ENCODE results near the gene TEX2. TPM values are rescaled to one million over a fixed set of nuclear protein-coding genes. Genes with fewer than 3 reads are reported as not detected.

TEX2 gene
- total RNA-seq, 2 donors from 2014 or later: 42.6 to 44.4 TPM

DNA sequence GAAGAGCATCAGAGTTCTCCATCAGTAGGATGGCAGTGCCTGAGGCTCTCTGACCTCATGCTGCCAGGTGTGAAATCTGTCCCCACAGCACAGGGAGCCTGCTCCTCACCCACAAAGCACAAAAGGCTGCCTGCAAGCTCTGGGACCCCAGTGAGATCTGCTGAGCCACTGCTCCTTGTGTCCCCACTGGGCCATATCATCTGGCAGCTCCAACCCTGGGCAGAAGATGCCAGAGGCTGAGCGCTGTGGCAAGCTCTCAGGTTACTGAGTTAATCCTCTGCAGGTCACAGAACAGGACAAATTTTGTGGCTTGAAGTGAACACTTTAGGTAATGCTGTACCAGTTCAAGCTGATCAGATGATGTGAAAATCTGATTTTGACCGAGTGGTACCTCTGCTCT lies 106.4 kb downstream of the TEX2 start:
- no peaks in the 10 kb centered on the region for H3K9me3 ChIP-seq
- peaks cover 0 to 64% of the 10 kb centered on the region in 2 donors for H3K4me1 ChIP-seq
- H3K4me3 ChIP-seq: no peak overlapping the region
- peak overlapping the region; percentile 92 to 95 for H3K27ac ChIP-seq
- peaks cover 7% of the 10 kb centered on the region for H3K36me3 ChIP-seq
- no peak for DNase-seq (ENCODE audit: low spot score)
- no peaks in the 10 kb centered on the region for H3K27me3 ChIP-seq
- TF ChIP-seq, protein P1, sequence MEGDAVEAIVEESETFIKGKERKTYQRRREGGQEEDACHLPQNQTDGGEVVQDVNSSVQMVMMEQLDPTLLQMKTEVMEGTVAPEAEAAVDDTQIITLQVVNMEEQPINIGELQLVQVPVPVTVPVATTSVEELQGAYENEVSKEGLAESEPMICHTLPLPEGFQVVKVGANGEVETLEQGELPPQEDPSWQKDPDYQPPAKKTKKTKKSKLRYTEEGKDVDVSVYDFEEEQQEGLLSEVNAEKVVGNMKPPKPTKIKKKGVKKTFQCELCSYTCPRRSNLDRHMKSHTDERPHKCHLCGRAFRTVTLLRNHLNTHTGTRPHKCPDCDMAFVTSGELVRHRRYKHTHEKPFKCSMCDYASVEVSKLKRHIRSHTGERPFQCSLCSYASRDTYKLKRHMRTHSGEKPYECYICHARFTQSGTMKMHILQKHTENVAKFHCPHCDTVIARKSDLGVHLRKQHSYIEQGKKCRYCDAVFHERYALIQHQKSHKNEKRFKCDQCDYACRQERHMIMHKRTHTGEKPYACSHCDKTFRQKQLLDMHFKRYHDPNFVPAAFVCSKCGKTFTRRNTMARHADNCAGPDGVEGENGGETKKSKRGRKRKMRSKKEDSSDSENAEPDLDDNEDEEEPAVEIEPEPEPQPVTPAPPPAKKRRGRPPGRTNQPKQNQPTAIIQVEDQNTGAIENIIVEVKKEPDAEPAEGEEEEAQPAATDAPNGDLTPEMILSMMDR (IDR thresholded peaks at IDR 0.05): no peak

DNA sequence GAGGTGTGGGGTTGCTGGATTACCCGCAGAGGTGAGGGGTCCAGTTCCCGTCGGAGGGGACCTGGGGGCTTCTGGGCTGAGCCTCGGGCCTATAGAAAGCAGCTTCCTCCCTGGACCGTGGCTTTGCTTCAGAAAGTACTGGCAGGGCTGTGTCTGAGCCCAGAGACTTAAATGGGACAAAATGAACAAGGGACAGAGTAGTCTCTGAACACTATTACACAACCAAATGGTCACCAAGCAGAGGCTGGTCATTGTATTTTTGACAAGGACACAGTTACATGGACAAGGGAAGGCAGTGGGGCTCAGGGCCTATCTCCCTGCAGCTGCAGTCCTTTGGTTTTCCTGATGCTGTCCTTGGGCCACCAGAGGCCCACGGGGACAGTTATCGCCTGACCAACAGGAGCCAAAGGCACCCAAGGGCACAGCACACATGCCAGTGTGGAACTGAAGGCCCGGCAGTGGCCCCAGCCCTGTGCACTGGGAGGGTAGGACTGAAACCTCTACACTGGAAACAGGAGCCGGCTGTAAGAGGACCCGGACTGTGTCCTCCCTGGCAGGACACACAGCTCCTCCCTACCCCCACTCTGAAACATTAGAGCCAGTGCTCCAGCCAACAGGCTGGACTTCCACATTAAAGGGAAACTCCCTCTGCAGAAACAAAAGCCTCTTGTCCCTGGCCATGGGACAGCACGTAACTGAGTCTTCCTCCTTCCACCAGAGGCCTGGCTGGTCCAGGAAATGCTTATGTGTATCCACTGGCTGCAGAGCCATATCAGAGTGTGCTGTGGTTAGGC lies 107.1 kb downstream of the TEX2 start:
- peak overlapping the region in 1 of 2 donors; percentile 17 for H3K4me3 ChIP-seq

DNA sequence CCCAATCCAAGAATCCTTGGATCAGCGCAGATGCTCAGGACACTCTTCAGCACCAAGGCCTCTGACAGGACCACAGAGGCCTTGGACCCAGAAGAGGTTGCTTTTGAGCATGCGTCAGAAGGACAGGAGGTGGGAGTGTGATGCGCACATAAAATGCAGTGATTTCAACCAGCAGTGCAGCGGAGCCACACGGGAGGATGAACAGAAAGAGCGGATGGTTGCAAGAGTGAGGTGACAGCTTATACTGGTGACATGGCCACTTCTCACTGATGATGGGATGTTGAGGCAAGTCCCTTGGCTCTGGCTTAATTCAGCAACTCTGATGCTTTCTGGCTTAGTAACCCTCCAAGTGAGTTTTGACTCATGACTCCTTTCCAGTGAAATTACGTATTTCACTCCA lies 107.9 kb downstream of the TEX2 start:
- H3K27me3 ChIP-seq: no peaks in the 10 kb centered on the region
- peaks cover 0 to 68% of the 10 kb centered on the region in 2 donors for H3K4me1 ChIP-seq
- TF ChIP-seq, protein P1 (IDR thresholded peaks at IDR 0.05): no peak
- DNase-seq (ENCODE audit: low spot score): no peak
- H3K4me3 ChIP-seq: no peak overlapping the region
- H3K36me3 ChIP-seq: peaks cover 11% of the 10 kb centered on the region
- H3K27ac ChIP-seq: peak overlapping the region; percentile 92 to 95
- H3K9me3 ChIP-seq: no peaks in the 10 kb centered on the region

More for the DNA sequence above, 107.1 kb downstream of the TEX2 start:
- TF ChIP-seq, protein P1 (IDR thresholded peaks at IDR 0.05): peak in 1 of 2 donors; percentile 34
- peaks cover 7% of the 10 kb centered on the region for H3K36me3 ChIP-seq
- peak overlapping the region; percentile 92 to 95 for H3K27ac ChIP-seq
- no peaks in the 10 kb centered on the region for H3K27me3 ChIP-seq
- peak; percentile 86 for DNase-seq (ENCODE audit: low spot score)
- H3K9me3 ChIP-seq: no peaks in the 10 kb centered on the region
- peaks cover 0 to 68% of the 10 kb centered on the region in 2 donors for H3K4me1 ChIP-seq

DNA sequence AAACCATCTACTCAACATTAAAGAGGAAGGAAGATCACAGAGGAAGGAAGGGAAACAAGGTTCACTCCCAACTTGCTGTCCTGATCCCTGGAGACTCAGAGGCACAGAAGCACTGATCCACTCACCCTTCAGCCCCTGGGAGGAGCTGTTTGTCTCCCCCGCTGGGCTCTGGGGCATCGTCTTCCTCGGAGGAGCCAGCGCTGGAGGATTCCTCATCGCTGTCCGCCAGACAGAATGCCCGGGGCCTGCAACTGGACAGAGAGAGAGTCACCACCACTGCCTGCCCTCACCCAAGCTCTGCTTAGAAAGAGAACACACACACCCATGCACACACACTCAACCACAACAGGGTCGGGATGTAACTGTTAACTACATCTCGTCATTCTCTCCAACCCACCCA lies 108.3 kb downstream of the TEX2 start:
- Histone ChIP-seq H3K27me3 (no peaks in the 10 kb centered on the region), H3K36me3 (peaks cover 13% of the 10 kb centered on the region), H3K4me1 (peaks cover 0 to 68% of the 10 kb centered on the region in 2 donors), H3K27ac (peak overlapping the region; percentile 92 to 95), H3K4me3 (no peak overlapping the region), H3K9me3 (no peaks in the 10 kb centered on the region)
- TF ChIP-seq, protein P1 (IDR thresholded peaks at IDR 0.05): no peak
- DNase-seq (ENCODE audit: low spot score): no peak

DNA sequence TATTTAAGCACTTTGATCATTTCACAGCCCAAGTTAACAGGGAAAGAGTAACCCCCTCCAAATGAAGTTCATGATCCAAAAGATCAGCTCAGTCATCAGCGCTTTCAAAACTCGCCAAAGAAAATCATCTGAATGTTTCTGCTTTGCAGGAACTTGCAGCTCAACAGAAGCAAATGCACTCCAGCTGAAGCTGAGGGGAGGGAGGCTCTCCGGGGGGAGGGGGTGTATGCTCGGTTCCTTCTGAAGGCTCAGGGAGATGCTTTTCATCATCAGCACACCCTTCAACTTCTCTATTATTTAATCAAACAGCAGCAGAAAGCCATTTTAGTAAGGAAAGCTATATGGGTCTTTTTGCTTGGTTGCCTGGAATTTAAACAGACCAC lies 108.8 kb downstream of the TEX2 start:
- Histone ChIP-seq H3K9me3 (no peaks in the 10 kb centered on the region), H3K27me3 (no peaks in the 10 kb centered on the region), H3K36me3 (peaks cover 13% of the 10 kb centered on the region), H3K27ac (peak overlapping the region; percentile 92 to 95), H3K4me1 (peaks cover 0 to 68% of the 10 kb centered on the region in 2 donors), H3K4me3 (no peak overlapping the region)
- TF ChIP-seq, protein P1 (IDR thresholded peaks at IDR 0.05): no peak
- DNase-seq (ENCODE audit: low spot score): no peak
